HepG2 (cell line): ENCODE measurements around the gene C5orf15. TPM values are rescaled to one million over a fixed set of nuclear protein-coding genes. Genes with fewer than 3 reads are reported as not detected.

Experiments
- ARID2 ChIP-seq: sonication (generic); formaldehyde crosslinking; IDR thresholded peaks from 2 replicates; pipeline ENCODE4 v1.8.1; 2022; ENCODE audit warnings: mild to moderate bottlenecking, missing genetic modification reagents, borderline replicate concordance
- ATAD3A ChIP-seq: sonication (generic); formaldehyde crosslinking; IDR thresholded peaks from 2 replicates; pipeline ENCODE4 v1.4.0; 2020; ENCODE audit warnings: missing genetic modification reagents
- E2F5 ChIP-seq: sonication (generic); formaldehyde crosslinking; conservative IDR thresholded peaks from 2 replicates; pipeline ENCODE4 v1.4.0; 2020; ENCODE audit warnings: missing genetic modification reagents
- FOXC1 ChIP-seq: sonication (generic); formaldehyde crosslinking; IDR thresholded peaks from 2 replicates; pipeline ENCODE4 v1.8.0; 2022; ENCODE audit warnings: mild to moderate bottlenecking, missing genetic modification reagents, borderline replicate concordance
- HNF1A ChIP-seq, 2 experiments: sonication (generic) in 1 of 2; formaldehyde crosslinking in 1 of 2; IDR thresholded peaks; 2 replicates each; pipeline versions ENCODE4 v1.4.0 to v1.6.1; 2016 to 2020; ENCODE audit warnings: borderline replicate concordance in 1 of 2, low read depth in 1 of 2, mild to moderate bottlenecking in 1 of 2, missing genetic modification reagents in 1 of 2
- ISL2 ChIP-seq: sonication (generic); formaldehyde crosslinking; IDR thresholded peaks from 2 replicates; pipeline ENCODE4 v1.5.0; 2020; ENCODE audit warnings: missing genetic modification reagents
- MYPOP ChIP-seq: sonication (generic); formaldehyde crosslinking; IDR thresholded peaks from 2 replicates; pipeline ENCODE4 v1.8.1; 2023; ENCODE audit warnings: mild to moderate bottlenecking, moderate library complexity, missing genetic modification reagents
- SNAPC2 ChIP-seq: sonication (generic); formaldehyde crosslinking; IDR thresholded peaks from 2 replicates; pipeline ENCODE4 v1.8.1; 2022; ENCODE audit warnings: mild to moderate bottlenecking, missing genetic modification reagents
- TBX3 ChIP-seq: fragments of 450-650 bp; IDR thresholded peaks from 2 replicates; pipeline ENCODE4 v1.6.1; 2017; ENCODE audit warnings: antibody characterized with exemption, mild to moderate bottlenecking, inconsistent platforms, borderline replicate concordance
- TSC22D2 ChIP-seq: sonication (generic); formaldehyde crosslinking; IDR thresholded peaks from 2 replicates; pipeline ENCODE4 v1.5.1; 2020; ENCODE audit warnings: missing genetic modification reagents, mild to moderate bottlenecking, borderline replicate concordance
- ZBTB14 ChIP-seq: sonication (generic); formaldehyde crosslinking; IDR thresholded peaks from 2 replicates; pipeline ENCODE4 v1.4.0; 2020; ENCODE audit warnings: missing genetic modification reagents
- ZMAT3 ChIP-seq: sonication (generic); formaldehyde crosslinking; conservative IDR thresholded peaks from 2 replicates; pipeline ENCODE4 v1.7.0; 2021; ENCODE audit warnings: missing genetic modification reagents
- ZNF672 ChIP-seq: sonication (generic); formaldehyde crosslinking; IDR thresholded peaks from 2 replicates; pipeline ENCODE4 v1.8.1; 2022; ENCODE audit warnings: missing genetic modification reagents
- polyA plus RNA-seq, 8 experiments: library from polyadenylated mRNA; depleted of rRNA in 3 of 8; stranded (reverse) in 7 of 8; unstranded in 1 of 8; fragments of >200 nt; fragmentation: Illumina TruSeq in 4 of 8; extraction: Trizol in 4 of 8; gene quantifications; 2 replicates each; pipeline versions ENCODE4 v1.2.1 to v1.2.3, GENCODE V29; 2011 to 2016; ENCODE audit warnings: low read depth in 4 of 8, missing spikeins in 1 of 8, mixed read lengths in 1 of 8; ENCODE audit not compliant: insufficient read depth in 1 of 8
- total RNA-seq, 5 experiments: library from RNA; depleted of rRNA; stranded (reverse); fragments of >200 nt; fragmentation: Illumina TruSeq; extraction: Trizol; gene quantifications; 2 replicates each; pipeline ENCODE4 v1.2.3, GENCODE V29; 2016; ENCODE audit warnings: low read depth in 1 of 5

The C5orf15 gene
- total and polyA plus RNA-seq, 2 of the 13 experiments (the other 11 are each of a cell fraction or from before 2014, with no cell fraction given): 58.5 to 82.7 TPM

- peak; percentile 82 for TF ChIP-seq MYPOP (CRISPR knock-in tag)
- TF ChIP-seq ATAD3A (CRISPR knock-in tag): no peak
- TF ChIP-seq ZMAT3: peak; percentile 96
- peak; percentile 43; the same call in 1 of the 2 replicates for TF ChIP-seq E2F5 (CRISPR knock-in tag)
- peak; percentile 83; the same call in 1 of the 2 replicates for TF ChIP-seq FOXC1 (CRISPR knock-in tag)
- peak; percentile 66; the same call in 1 of the 2 replicates for TF ChIP-seq TSC22D2 (CRISPR knock-in tag)
- TF ChIP-seq ISL2 (CRISPR knock-in tag): peak; percentile 58
- TF ChIP-seq ZNF672 (CRISPR knock-in tag): 0 out of 2 replicates have a peak, but pooled peaks have one; percentile 79
- TF ChIP-seq ZBTB14 (CRISPR knock-in tag): peak; percentile 62; the same call in 1 of the 2 replicates
- TF ChIP-seq SNAPC2 (CRISPR knock-in tag): peak; percentile 84
- TF ChIP-seq ARID2: no peak
- no peak for TF ChIP-seq TBX3
- no peak for TF ChIP-seq HNF1A (IDR thresholded peaks at IDR 0.05; ENCODE audit: low read depth)
- peak; percentile 22; the same call in 1 of the 2 replicates for TF ChIP-seq HNF1A (CRISPR knock-in tag; IDR thresholded peaks at IDR 0.05; ENCODE audit: borderline replicate concordance)
These were observed 36.4 kb upstream of the C5orf15 start, which contains the start of gene VDAC1 (continued) for GRCh38 chr5:134004626-134005416.
